ENCODE measurements around the gene OR10A3.
"Not testable (repeated sequence)": the region's sequence is repeated elsewhere in the genome, so short reads cannot be mapped to it uniquely, and the experiment has no call there.

Gene OR10A3

GRCh38 chr11:7941608-7942007, at the start of gene OR10A3:
TSS of gene OR10A3 (minus strand) at chr11:7941708. CDS start at chr11:7939520, 2,188 bp downstream.
- no peak for FAIRE-seq

- not testable (repeated sequence) for FAIRE-seq
These were observed 46.0 kb upstream of the OR10A3 start for GRCh38 chr11:7987560-7987883.

- FAIRE-seq = peak; percentile 96
These were observed 45.5 kb upstream of the OR10A3 start, which contains the start of gene EIF3F for GRCh38 chr11:7986768-7987559. TSS of gene EIF3F (plus strand) at chr11:7987337. CDS start at chr11:7987353, 16 bp downstream.

- no peak for FAIRE-seq
These were observed 42.5 kb upstream of the OR10A3 start for GRCh38 chr11:7983832-7984590.

- no peak for FAIRE-seq
These were observed 41.1 kb upstream of the OR10A3 start for GRCh38 chr11:7982582-7983119.

- no peak for FAIRE-seq
These were observed 40.2 kb upstream of the OR10A3 start for GRCh38 chr11:7981619-7982157.

- FAIRE-seq = no peak
These were observed 35.9 kb upstream of the OR10A3 start for GRCh38 chr11:7977232-7977917.

GRCh38 chr11:7974668-7975067, 33.2 kb upstream of the OR10A3 start:
- FAIRE-seq = no peak

GRCh38 chr11:7973011-7973410, 31.5 kb upstream of the OR10A3 start:
- no peak for FAIRE-seq

- no peak for FAIRE-seq
These were observed 30.3 kb upstream of the OR10A3 start for GRCh38 chr11:7971846-7972245.

GRCh38 chr11:7969756-7970646, 28.5 kb upstream of the OR10A3 start:
- no peak for FAIRE-seq

- no peak for FAIRE-seq
These were observed 27.2 kb upstream of the OR10A3 start for GRCh38 chr11:7968686-7969085.

GRCh38 chr11:7967826-7968225, 26.3 kb upstream of the OR10A3 start:
- no peak for FAIRE-seq

GRCh38 chr11:7967097-7967496, 25.6 kb upstream of the OR10A3 start:
- FAIRE-seq = no peak

GRCh38 chr11:7965386-7965785, 23.9 kb upstream of the OR10A3 start, which contains the start of gene NLRP10:
TSS of gene NLRP10 (minus strand) at chr11:7965447. CDS start at chr11:7963495, 1,952 bp downstream.
- no peak for FAIRE-seq

- no peak for FAIRE-seq
These were observed 23.4 kb upstream of the OR10A3 start for GRCh38 chr11:7964873-7965272.

GRCh38 chr11:7964261-7964660, 22.8 kb upstream of the OR10A3 start:
- no peak for FAIRE-seq

- no peak for FAIRE-seq
These were observed 13.7 kb upstream of the OR10A3 start for GRCh38 chr11:7955191-7955590.

- no peak for FAIRE-seq
These were observed 8.4 kb upstream of the OR10A3 start for GRCh38 chr11:7949934-7950333.

- no peak for FAIRE-seq
These were observed 2.6 kb upstream of the OR10A3 start for GRCh38 chr11:7944123-7944522.

GRCh38 chr11:7941146-7941545, 362 bp downstream of the OR10A3 start:
- no peak for FAIRE-seq

- FAIRE-seq = no peak
These were observed 4.9 kb downstream of the OR10A3 start for GRCh38 chr11:7936615-7937014.

All from A204.1 (cell line).